HepG2 (cell line): ENCODE measurements around the gene FALEC. TPM values are rescaled to one million over a fixed set of nuclear protein-coding genes. Genes with fewer than 3 reads are reported as not detected.

Source experiments
- ATAC-seq: fragments of 200-7000 bp; cut with Tn5 transposase; 3 replicates; pipeline ENCODE4 v1.9.1; 2020; ENCODE audit warnings: mild to moderate bottlenecking, moderate library complexity
- BruUV-seq: library from RNA; stranded (reverse); fragments of 400-500 nt; replicated peaks from 2 replicates; lab custom pipeline; 2021; lab: Mats Ljungman, UMichigan
- CTCF ChIA-PET: fragments of 300-600 bp; formaldehyde crosslinking; extraction: SDS; loops from one replicate; lab custom pipeline; 2021; ENCODE audit warnings: low total read pairs, inconsistent platforms, low intra/inter-chr PET ratio; lab: Yijun Ruan, JAX
- POLR2A ChIA-PET: fragments of 350-600 bp; sonication (Branson Sonifier 250); formaldehyde crosslinking; loops from one replicate; lab custom pipeline; 2020; ENCODE audit warnings: antibody characterized with exemption, inconsistent platforms; lab: Yijun Ruan, JAX
- DNase-seq: peaks from one replicate; pipeline ENCODE4 v3.0.0-alpha.2; 2015; ENCODE audit warnings: low spot score
- FAIRE-seq: peaks from 3 replicates; lab custom pipeline; 2011; peaks lifted over from hg19 to GRCh38; lab: Jason Lieb, UNC
- H2AFZ ChIP-seq: one replicate; pipeline ENCODE4 v1.6.1; 2011; ENCODE audit warnings: low read length, inconsistent platforms
- H3K27ac ChIP-seq: fragments of 300-600 bp; 3 replicates; pipeline ENCODE4 v1.8.0; 2011; ENCODE audit warnings: mixed run types, mild to moderate bottlenecking, mixed read lengths, low read length, inconsistent platforms; ENCODE audit not compliant: insufficient read depth; ENCODE audit errors: extremely low read length
- H3K27me3 ChIP-seq, 2 experiments: fragments of 200-600 bp in 1 of 2; 2 replicates in 1 of 2; 3 replicates in 1 of 2; pipeline versions ENCODE4 v1.6.0 to v1.8.0; 2011; ENCODE audit warnings: low read length in 2 of 2, mild to moderate bottlenecking in 2 of 2, moderate library complexity in 2 of 2, inconsistent platforms in 1 of 2; ENCODE audit not compliant: insufficient read depth in 2 of 2, control insufficient read depth in 1 of 2
- H3K36me3 ChIP-seq, 2 experiments: fragments of 200-600 bp in 1 of 2; replicated peaks in 1 of 2; 2 replicates in 1 of 2; 3 replicates in 1 of 2; pipeline versions ENCODE4 v1.5.1 to v1.8.0; 2011; ENCODE audit warnings: low read length in 2 of 2, inconsistent platforms in 1 of 2; ENCODE audit not compliant: insufficient read depth in 2 of 2, control insufficient read depth in 1 of 2
- H3K4me1 ChIP-seq: 2 replicates; pipeline ENCODE4 v1.5.1; 2012; ENCODE audit warnings: low read length, inconsistent platforms; ENCODE audit not compliant: insufficient read depth
- H3K4me2 ChIP-seq: 2 replicates; pipeline ENCODE4 v1.6.0; 2011; ENCODE audit warnings: low read depth, low read length, inconsistent platforms
- H3K4me3 ChIP-seq, 3 experiments: fragments of 200-600 bp in 1 of 3; sonication (generic), shearing (Covaris generic) in 1 of 3; replicated peaks in 1 of 3; 2 replicates each; pipeline ENCODE4 v1.5.1; 2011 to 2016; ENCODE audit warnings: low read length in 3 of 3, inconsistent platforms in 2 of 3, low read depth in 2 of 3, mild to moderate bottlenecking in 2 of 3, control low read depth in 1 of 3, mixed read lengths in 1 of 3; ENCODE audit not compliant: insufficient read depth in 1 of 3
- H3K79me2 ChIP-seq: one replicate; pipeline ENCODE4 v1.6.1; 2011; ENCODE audit warnings: low read length, inconsistent platforms; ENCODE audit not compliant: insufficient read depth
- H3K9ac ChIP-seq: 2 replicates; pipeline ENCODE4 v1.6.0; 2011; ENCODE audit warnings: mild to moderate bottlenecking, low read depth, low read length, inconsistent platforms; ENCODE audit not compliant: insufficient read depth
- H3K9me3 ChIP-seq: 2 replicates; pipeline ENCODE4 v1.5.1; 2012; ENCODE audit warnings: mild to moderate bottlenecking, low read length
- H4K20me1 ChIP-seq: 2 replicates; pipeline ENCODE4 v1.6.0; 2011; ENCODE audit warnings: inconsistent platforms, mild to moderate bottlenecking, low read length, moderate library complexity; ENCODE audit not compliant: insufficient read depth
- HMGA1 ChIP-seq: sonication (generic); formaldehyde crosslinking; conservative IDR thresholded peaks from 2 replicates; pipeline ENCODE4 v1.4.0; 2020; ENCODE audit warnings: missing genetic modification reagents
- MATR3 ChIP-seq: sonication (generic); formaldehyde crosslinking; IDR thresholded peaks from 2 replicates; pipeline ENCODE4 v1.4.0; 2020; ENCODE audit warnings: missing genetic modification reagents
- NFYC ChIP-seq: IDR thresholded peaks from 2 replicates; pipeline ENCODE4 v1.6.1; 2016; ENCODE audit warnings: missing genetic modification reagents, missing compliant biosample characterization
- WGBS: methylation state at CpG from one replicate; pipeline ENCODE4 v1.1.6; 2017; ENCODE audit warnings: low lambda C conversion rate; 5-methylcytosine and 5-hydroxymethylcytosine counted together
- in situ Hi-C: cut with HindIII; loops from 2 replicates; pipeline ENCODE4 v1.10.0; 2017; ENCODE audit warnings: low pct_unique_long_range_greater_than_20kb; ENCODE audit not compliant: extremely low pct_ligation_motif_present
- intact Hi-C: fragments of 100-400 bp; cut with micrococcal nuclease; formaldehyde crosslinking; loops from one replicate; pipeline ENCODE4 v1.10.0; 2022; ENCODE audit not compliant: unreplicated experiment
- polyA plus RNA-seq, 8 experiments: library from polyadenylated mRNA; depleted of rRNA in 3 of 8; stranded (reverse) in 7 of 8; unstranded in 1 of 8; fragments of >200 nt; fragmentation: Illumina TruSeq in 4 of 8; extraction: Trizol in 4 of 8; gene quantifications; 2 replicates each; pipeline versions ENCODE4 v1.2.1 to v1.2.3, GENCODE V29; 2011 to 2016; ENCODE audit warnings: low read depth in 4 of 8, missing spikeins in 1 of 8, mixed read lengths in 1 of 8; ENCODE audit not compliant: insufficient read depth in 1 of 8
- total RNA-seq, 5 experiments: library from RNA; depleted of rRNA; stranded (reverse); fragments of >200 nt; fragmentation: Illumina TruSeq; extraction: Trizol; gene quantifications; 2 replicates each; pipeline ENCODE4 v1.2.3, GENCODE V29; 2016; ENCODE audit warnings: low read depth in 1 of 5
- TF ChIP-seq, protein P1 (sequence below): conservative IDR thresholded peaks from 2 replicates; pipeline ENCODE4 v1.6.1; 2018; ENCODE audit warnings: missing genetic modification reagents
- TF ChIP-seq, protein P2 (sequence below): sonication (generic); formaldehyde crosslinking; IDR thresholded peaks from 2 replicates; pipeline ENCODE4 v1.4.0; 2020; ENCODE audit warnings: missing genetic modification reagents
- TF ChIP-seq, protein P3 (sequence below): sonication (generic); formaldehyde crosslinking; IDR thresholded peaks from 2 replicates; pipeline ENCODE4 v1.5.1; 2020; ENCODE audit warnings: mild to moderate bottlenecking, missing genetic modification reagents, borderline replicate concordance
- TF ChIP-seq, protein P4 (sequence below): sonication (generic); formaldehyde crosslinking; IDR thresholded peaks from 2 replicates; pipeline ENCODE4 v1.5.0; 2020; ENCODE audit warnings: missing genetic modification reagents
- TF ChIP-seq, protein P5 (sequence below): sonication (generic); formaldehyde crosslinking; IDR thresholded peaks from 2 replicates; pipeline ENCODE4 v1.4.0; 2020; ENCODE audit warnings: low read depth, mild to moderate bottlenecking, missing genetic modification reagents

FALEC gene
- total and polyA plus RNA-seq, 2 of the 13 experiments (the other 11 are each of a cell fraction or from before 2014, with no cell fraction given), result 0.33 to 0.71 TPM

DNA sequence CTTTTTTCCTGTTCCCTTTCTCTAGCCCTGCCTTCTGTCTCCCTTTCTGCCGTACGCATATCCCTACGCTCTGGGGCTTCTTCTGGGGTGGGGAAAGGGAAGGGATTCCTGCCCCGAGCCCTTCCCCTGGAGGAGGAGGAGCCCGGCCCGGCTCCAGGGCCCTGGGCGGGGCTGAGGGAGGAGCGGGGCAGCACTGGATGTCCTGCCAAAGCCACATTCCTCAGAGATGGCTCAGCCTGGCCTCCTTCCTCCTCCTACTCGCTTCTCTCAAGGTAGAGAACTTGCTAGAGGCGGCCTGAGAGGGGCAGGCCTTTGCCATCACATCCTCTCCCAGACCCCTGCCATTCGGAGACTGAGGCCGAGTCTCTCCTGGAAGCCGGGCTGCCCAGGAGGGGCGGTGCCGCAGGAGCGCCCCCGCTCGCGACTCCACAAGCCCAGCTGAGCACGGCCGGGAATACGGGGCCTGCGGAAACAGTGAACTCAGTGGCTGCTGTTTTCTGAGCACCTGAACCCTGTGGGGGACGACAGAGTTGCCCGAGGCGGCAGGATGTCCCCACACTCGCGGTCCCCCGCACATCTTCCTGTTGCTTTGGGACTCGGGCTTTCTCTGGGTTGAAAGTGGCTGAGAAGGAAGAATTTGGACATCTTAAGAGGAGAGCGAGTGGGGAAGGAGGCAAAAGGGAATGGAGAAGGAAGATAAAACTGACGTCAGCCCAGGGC, 45.9 kb downstream of the FALEC start:
- FAIRE-seq, result peak; percentile 63
- ATAC-seq, result peak; percentile 72
- Histone ChIP-seq H3K9ac (peak overlapping the region; percentile 88), H3K27me3 (no peaks in the 10 kb centered on the region), H3K9me3 (no peaks in the 10 kb centered on the region), H3K27ac (peak overlapping the region; percentile 91), H2AFZ (no peak overlapping the region), H3K36me3 (peaks cover 0 to 1% of the 10 kb centered on the region in 2 experiments; a peak in 1 of 5 replicates), H3K4me1 (peaks cover 46% of the 10 kb centered on the region), H3K4me3 (peak overlapping the region; percentile 72 to 80 (median 73)), H4K20me1 (no peaks in the 10 kb centered on the region), H3K4me2 (peak overlapping the region; percentile 99), H3K79me2 (peaks cover 8% of the 10 kb centered on the region)
- in situ Hi-C loops (loop anchor here (5.0 kb wide), 2 partner anchors 66 to 251 kb away; partner anchors contain the start of gene ENSA), intact Hi-C loops (loop anchor here (1.0 to 5.0 kb wide), 2 partner anchors 60 to 136 kb away; partner anchors contain the start of gene GOLPH3L)
- under 1% methylated on average over 28 of the region's 32 CpGs for WGBS
- CTCF ChIA-PET, result interaction anchor here (0.7 to 2.3 kb wide), 5 partner anchors 15 to 97 kb away, joined by 3 to 20 read pairs (median 7); no protein-coding TSS in a partner anchor
- BruUV-seq, result TSS peak; percentile 81
- DNase-seq, result peak; percentile 81
- POLR2A ChIA-PET, result interaction anchor here (0.7 to 13.0 kb wide), 27 partner anchors 10 to 628 kb away, joined by 3 to 469 read pairs (median 4); partner anchors contain the start of genes ADAMTSL4, CA14, ENSA and FALEC
- TF ChIP-seq, protein P1, sequence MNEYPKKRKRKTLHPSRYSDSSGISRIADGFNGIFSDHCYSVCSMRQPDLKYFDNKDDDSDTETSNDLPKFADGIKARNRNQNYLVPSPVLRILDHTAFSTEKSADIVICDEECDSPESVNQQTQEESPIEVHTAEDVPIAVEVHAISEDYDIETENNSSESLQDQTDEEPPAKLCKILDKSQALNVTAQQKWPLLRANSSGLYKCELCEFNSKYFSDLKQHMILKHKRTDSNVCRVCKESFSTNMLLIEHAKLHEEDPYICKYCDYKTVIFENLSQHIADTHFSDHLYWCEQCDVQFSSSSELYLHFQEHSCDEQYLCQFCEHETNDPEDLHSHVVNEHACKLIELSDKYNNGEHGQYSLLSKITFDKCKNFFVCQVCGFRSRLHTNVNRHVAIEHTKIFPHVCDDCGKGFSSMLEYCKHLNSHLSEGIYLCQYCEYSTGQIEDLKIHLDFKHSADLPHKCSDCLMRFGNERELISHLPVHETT (CRISPR knock-in tag), result 0 out of 2 replicates have a peak, but pooled peaks have one; percentile 8
- TF ChIP-seq MATR3 (no peak), NFYC (CRISPR knock-in tag) (no peak), HMGA1 (CRISPR knock-in tag) (no peak)
- TF ChIP-seq, protein P2, sequence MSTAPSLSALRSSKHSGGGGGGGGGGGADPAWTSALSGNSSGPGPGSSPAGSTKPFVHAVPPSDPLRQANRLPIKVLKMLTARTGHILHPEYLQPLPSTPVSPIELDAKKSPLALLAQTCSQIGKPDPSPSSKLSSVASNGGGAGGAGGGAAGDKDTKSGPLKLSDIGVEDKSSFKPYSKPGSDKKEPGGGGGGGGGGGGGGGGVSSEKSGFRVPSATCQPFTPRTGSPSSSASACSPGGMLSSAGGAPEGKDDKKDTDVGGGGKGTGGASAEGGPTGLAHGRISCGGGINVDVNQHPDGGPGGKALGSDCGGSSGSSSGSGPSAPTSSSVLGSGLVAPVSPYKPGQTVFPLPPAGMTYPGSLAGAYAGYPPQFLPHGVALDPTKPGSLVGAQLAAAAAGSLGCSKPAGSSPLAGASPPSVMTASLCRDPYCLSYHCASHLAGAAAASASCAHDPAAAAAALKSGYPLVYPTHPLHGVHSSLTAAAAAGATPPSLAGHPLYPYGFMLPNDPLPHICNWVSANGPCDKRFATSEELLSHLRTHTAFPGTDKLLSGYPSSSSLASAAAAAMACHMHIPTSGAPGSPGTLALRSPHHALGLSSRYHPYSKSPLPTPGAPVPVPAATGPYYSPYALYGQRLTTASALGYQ (CRISPR knock-in tag), result no peak
- TF ChIP-seq, protein P3, sequence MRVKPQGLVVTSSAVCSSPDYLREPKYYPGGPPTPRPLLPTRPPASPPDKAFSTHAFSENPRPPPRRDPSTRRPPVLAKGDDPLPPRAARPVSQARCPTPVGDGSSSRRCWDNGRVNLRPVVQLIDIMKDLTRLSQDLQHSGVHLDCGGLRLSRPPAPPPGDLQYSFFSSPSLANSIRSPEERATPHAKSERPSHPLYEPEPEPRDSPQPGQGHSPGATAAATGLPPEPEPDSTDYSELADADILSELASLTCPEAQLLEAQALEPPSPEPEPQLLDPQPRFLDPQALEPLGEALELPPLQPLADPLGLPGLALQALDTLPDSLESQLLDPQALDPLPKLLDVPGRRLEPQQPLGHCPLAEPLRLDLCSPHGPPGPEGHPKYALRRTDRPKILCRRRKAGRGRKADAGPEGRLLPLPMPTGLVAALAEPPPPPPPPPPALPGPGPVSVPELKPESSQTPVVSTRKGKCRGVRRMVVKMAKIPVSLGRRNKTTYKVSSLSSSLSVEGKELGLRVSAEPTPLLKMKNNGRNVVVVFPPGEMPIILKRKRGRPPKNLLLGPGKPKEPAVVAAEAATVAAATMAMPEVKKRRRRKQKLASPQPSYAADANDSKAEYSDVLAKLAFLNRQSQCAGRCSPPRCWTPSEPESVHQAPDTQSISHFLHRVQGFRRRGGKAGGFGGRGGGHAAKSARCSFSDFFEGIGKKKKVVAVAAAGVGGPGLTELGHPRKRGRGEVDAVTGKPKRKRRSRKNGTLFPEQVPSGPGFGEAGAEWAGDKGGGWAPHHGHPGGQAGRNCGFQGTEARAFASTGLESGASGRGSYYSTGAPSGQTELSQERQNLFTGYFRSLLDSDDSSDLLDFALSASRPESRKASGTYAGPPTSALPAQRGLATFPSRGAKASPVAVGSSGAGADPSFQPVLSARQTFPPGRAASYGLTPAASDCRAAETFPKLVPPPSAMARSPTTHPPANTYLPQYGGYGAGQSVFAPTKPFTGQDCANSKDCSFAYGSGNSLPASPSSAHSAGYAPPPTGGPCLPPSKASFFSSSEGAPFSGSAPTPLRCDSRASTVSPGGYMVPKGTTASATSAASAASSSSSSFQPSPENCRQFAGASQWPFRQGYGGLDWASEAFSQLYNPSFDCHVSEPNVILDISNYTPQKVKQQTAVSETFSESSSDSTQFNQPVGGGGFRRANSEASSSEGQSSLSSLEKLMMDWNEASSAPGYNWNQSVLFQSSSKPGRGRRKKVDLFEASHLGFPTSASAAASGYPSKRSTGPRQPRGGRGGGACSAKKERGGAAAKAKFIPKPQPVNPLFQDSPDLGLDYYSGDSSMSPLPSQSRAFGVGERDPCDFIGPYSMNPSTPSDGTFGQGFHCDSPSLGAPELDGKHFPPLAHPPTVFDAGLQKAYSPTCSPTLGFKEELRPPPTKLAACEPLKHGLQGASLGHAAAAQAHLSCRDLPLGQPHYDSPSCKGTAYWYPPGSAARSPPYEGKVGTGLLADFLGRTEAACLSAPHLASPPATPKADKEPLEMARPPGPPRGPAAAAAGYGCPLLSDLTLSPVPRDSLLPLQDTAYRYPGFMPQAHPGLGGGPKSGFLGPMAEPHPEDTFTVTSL, result no peak
- TF ChIP-seq, protein P4, sequence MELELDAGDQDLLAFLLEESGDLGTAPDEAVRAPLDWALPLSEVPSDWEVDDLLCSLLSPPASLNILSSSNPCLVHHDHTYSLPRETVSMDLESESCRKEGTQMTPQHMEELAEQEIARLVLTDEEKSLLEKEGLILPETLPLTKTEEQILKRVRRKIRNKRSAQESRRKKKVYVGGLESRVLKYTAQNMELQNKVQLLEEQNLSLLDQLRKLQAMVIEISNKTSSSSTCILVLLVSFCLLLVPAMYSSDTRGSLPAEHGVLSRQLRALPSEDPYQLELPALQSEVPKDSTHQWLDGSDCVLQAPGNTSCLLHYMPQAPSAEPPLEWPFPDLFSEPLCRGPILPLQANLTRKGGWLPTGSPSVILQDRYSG (CRISPR knock-in tag), result no peak
- TF ChIP-seq, protein P5, sequence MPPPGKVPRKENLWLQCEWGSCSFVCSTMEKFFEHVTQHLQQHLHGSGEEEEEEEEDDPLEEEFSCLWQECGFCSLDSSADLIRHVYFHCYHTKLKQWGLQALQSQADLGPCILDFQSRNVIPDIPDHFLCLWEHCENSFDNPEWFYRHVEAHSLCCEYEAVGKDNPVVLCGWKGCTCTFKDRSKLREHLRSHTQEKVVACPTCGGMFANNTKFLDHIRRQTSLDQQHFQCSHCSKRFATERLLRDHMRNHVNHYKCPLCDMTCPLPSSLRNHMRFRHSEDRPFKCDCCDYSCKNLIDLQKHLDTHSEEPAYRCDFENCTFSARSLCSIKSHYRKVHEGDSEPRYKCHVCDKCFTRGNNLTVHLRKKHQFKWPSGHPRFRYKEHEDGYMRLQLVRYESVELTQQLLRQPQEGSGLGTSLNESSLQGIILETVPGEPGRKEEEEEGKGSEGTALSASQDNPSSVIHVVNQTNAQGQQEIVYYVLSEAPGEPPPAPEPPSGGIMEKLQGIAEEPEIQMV (CRISPR knock-in tag), result no peak
